ENCODE measurements around the gene TMED1.

The TMED1 gene

DNA sequence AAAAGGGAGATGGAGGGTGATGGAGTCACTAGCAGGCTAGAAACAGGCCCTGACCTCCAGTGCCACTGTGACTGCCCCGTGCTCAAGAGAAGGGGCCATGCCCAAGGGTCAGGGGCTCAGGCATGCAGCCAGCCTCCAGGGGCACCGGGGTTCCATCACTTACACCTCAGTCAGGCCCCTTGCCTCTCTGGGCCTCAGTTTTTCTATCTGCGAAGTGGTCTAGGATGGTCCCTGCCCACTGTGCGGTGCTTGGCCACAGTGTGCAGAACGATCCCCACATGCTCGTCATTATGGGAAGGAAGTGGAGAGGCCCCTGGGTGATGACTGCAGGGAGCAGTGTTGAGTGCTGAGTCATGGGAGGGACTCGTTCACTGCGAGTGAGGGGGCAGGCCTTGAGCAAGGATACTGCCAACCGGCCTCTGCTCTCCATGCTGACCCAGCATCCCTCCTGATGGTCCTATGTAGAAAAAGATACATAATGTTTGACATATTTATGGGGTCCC is 23.1 kb downstream of the TMED1 start:
- no peak for DNase-seq (ENCODE audit: low read depth)
- no peak overlapping the region for H3K4me3 ChIP-seq (ENCODE audit: low read depth, low read length)
- TF ChIP-seq, protein P1, sequence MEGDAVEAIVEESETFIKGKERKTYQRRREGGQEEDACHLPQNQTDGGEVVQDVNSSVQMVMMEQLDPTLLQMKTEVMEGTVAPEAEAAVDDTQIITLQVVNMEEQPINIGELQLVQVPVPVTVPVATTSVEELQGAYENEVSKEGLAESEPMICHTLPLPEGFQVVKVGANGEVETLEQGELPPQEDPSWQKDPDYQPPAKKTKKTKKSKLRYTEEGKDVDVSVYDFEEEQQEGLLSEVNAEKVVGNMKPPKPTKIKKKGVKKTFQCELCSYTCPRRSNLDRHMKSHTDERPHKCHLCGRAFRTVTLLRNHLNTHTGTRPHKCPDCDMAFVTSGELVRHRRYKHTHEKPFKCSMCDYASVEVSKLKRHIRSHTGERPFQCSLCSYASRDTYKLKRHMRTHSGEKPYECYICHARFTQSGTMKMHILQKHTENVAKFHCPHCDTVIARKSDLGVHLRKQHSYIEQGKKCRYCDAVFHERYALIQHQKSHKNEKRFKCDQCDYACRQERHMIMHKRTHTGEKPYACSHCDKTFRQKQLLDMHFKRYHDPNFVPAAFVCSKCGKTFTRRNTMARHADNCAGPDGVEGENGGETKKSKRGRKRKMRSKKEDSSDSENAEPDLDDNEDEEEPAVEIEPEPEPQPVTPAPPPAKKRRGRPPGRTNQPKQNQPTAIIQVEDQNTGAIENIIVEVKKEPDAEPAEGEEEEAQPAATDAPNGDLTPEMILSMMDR (IDR thresholded peaks at IDR 0.05; ENCODE audit: low read depth, low read length, missing control alignments): no peak

- no peak for DNase-seq (ENCODE audit: low read depth)
- TF ChIP-seq, protein P1 (IDR thresholded peaks at IDR 0.05; ENCODE audit: low read depth, low read length, missing control alignments): no peak
- no peak overlapping the region for H3K4me3 ChIP-seq (ENCODE audit: low read depth, low read length)
Measured at GRCh38 chr19:10812196-10812595, 23.8 kb downstream of the TMED1 start.

GRCh38 chr19:10811391-10812111 is 24.5 kb downstream of the TMED1 start:
- DNase-seq (ENCODE audit: low read depth): no peak
- TF ChIP-seq, protein P1 (IDR thresholded peaks at IDR 0.05; ENCODE audit: low read depth, low read length, missing control alignments): no peak
- H3K4me3 ChIP-seq (ENCODE audit: low read depth, low read length): no peak overlapping the region

- no peak for DNase-seq (ENCODE audit: low read depth)
- no peak overlapping the region for H3K4me3 ChIP-seq (ENCODE audit: low read depth, low read length)
- TF ChIP-seq, protein P1 (IDR thresholded peaks at IDR 0.05; ENCODE audit: low read depth, low read length, missing control alignments): no peak
Measured at GRCh38 chr19:10809651-10810285, 26.2 kb downstream of the TMED1 start.

DNA sequence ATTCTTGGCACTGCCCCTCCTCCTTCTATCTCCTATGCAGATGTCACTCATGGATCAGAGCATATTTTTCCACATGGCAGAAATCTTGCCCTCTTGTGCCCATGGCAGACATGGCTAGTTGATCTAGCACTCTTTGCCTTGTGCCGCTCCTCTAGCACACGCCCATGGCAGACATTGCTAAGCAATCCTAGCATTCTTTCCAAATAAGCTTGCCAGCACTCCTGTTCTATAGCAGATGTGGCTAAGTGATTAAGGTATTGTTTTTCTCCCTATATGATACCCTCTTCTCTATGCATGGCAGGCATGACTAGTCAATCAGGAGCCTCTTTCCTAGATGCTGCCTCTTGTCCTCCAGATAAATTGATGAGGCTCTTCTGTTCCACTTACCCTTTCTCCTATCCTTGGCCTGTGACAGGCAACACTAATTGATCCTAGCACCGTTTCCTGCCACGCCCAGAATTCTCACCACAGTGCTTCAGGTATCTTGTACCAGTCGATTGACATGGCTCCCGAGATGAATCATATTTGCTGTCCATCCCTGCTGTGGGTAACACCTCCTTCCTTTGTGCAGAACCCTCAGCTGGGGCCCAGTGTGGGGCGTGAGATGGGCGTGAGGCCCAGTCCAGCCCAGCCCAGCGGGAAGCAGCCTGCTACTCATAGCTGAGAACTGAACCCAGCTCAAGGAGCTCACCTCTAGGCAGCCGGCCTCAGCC is 26.9 kb downstream of the TMED1 start:
- TF ChIP-seq, protein P1 (IDR thresholded peaks at IDR 0.05; ENCODE audit: low read depth, low read length, missing control alignments): no peak
- no peak for DNase-seq (ENCODE audit: low read depth)
- no peak overlapping the region for H3K4me3 ChIP-seq (ENCODE audit: low read depth, low read length)

GRCh38 chr19:10805758-10806247 is 30.2 kb downstream of the TMED1 start:
- TF ChIP-seq, protein P1 (IDR thresholded peaks at IDR 0.05; ENCODE audit: low read depth, low read length, missing control alignments): no peak
- no peak overlapping the region for H3K4me3 ChIP-seq (ENCODE audit: low read depth, low read length)
- no peak for DNase-seq (ENCODE audit: low read depth)

Measured in GM12864 (cell line).